Loucy (cell line): Measurements from ENCODE around the gene CYP2J2.

ENCODE experiments used
- EZH2phosphoT487 ChIP-seq: fragments of 200-600 bp; IDR thresholded peaks from 2 replicates; pipeline ENCODE4 v1.6.1; 2018; ENCODE audit warnings: antibody characterized with exemption, mild to moderate bottlenecking, moderate library complexity, borderline replicate concordance
- TF ChIP-seq, protein P1 (sequence below): fragments of 200-600 bp; sonication (generic); conservative IDR thresholded peaks from 2 replicates; pipeline ENCODE4 v1.5.1; 2014; ENCODE audit warnings: mild to moderate bottlenecking, antibody characterized with exemption, low read length

DNA sequence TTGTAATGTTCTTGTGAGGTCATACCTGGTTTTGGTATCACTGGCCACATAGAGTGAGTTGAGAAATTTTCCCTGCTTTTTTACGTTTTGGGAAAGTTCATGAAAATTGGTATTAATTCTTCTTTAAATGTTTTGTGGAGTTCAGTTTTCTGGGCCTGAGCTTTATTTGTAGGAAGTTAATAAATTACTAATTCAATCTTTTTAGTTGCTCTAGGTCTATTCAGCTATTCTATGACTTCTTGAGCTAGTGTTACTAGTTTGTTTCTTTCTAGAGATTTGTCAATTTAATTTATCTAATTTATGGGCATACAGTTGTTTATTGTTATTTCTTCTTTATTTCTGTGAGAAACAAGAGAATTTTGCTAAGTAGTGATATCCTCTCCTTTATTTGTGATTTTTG is 74.5 kb downstream of the CYP2J2 start:
- no peak for TF ChIP-seq EZH2phosphoT487
- TF ChIP-seq, protein P1, sequence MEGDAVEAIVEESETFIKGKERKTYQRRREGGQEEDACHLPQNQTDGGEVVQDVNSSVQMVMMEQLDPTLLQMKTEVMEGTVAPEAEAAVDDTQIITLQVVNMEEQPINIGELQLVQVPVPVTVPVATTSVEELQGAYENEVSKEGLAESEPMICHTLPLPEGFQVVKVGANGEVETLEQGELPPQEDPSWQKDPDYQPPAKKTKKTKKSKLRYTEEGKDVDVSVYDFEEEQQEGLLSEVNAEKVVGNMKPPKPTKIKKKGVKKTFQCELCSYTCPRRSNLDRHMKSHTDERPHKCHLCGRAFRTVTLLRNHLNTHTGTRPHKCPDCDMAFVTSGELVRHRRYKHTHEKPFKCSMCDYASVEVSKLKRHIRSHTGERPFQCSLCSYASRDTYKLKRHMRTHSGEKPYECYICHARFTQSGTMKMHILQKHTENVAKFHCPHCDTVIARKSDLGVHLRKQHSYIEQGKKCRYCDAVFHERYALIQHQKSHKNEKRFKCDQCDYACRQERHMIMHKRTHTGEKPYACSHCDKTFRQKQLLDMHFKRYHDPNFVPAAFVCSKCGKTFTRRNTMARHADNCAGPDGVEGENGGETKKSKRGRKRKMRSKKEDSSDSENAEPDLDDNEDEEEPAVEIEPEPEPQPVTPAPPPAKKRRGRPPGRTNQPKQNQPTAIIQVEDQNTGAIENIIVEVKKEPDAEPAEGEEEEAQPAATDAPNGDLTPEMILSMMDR, result no peak
